ENCODE data around the gene MOB3B.
"Not testable (repeated sequence)": the region's sequence is repeated elsewhere in the genome, so short reads cannot be mapped to it uniquely, and the experiment has no call there.

The MOB3B gene

GRCh38 chr9:27514551-27514950, 15.1 kb downstream of the MOB3B start:
- no peak for DNase-seq

GRCh38 chr9:27511771-27512170, 17.8 kb downstream of the MOB3B start:
- no peak for DNase-seq

- DNase-seq, result no peak
Observed at GRCh38 chr9:27510780-27511179, 18.8 kb downstream of the MOB3B start.

- DNase-seq, result no peak
Observed at GRCh38 chr9:27506981-27507380, 22.6 kb downstream of the MOB3B start.

GRCh38 chr9:27505744-27506161, 23.9 kb downstream of the MOB3B start:
- DNase-seq, result no peak

- DNase-seq, result no peak
Observed at GRCh38 chr9:27504259-27504658, 25.4 kb downstream of the MOB3B start.

- DNase-seq, result no peak
Observed at GRCh38 chr9:27503623-27504022, 26.0 kb downstream of the MOB3B start.

GRCh38 chr9:27500902-27501301, 28.7 kb downstream of the MOB3B start:
- not testable (repeated sequence) for DNase-seq

GRCh38 chr9:27499451-27499850, 30.2 kb downstream of the MOB3B start:
- DNase-seq, result no peak

- DNase-seq, result no peak
Observed at GRCh38 chr9:27497883-27498417, 31.7 kb downstream of the MOB3B start.

- no peak for DNase-seq
Observed at GRCh38 chr9:27496135-27496504, 33.5 kb downstream of the MOB3B start.

GRCh38 chr9:27495480-27496134, 34.0 kb downstream of the MOB3B start:
- no peak for DNase-seq

GRCh38 chr9:27491154-27491553, 38.5 kb downstream of the MOB3B start:
- no peak for DNase-seq

GRCh38 chr9:27489087-27489876, 40.3 kb downstream of the MOB3B start:
- no peak for DNase-seq

- no peak for DNase-seq
Observed at GRCh38 chr9:27487927-27488326, 41.7 kb downstream of the MOB3B start.

- no peak for DNase-seq
Observed at GRCh38 chr9:27487128-27487640, 42.4 kb downstream of the MOB3B start.

- DNase-seq, result no peak
Observed at GRCh38 chr9:27485158-27485557, 44.5 kb downstream of the MOB3B start.

- no peak for DNase-seq
Observed at GRCh38 chr9:27483576-27483975, 46.0 kb downstream of the MOB3B start.

- DNase-seq, result no peak
Observed at GRCh38 chr9:27482709-27483108, 46.9 kb downstream of the MOB3B start.

- DNase-seq, result no peak
Observed at GRCh38 chr9:27478322-27478721, 51.3 kb downstream of the MOB3B start.

GRCh38 chr9:27476870-27477515, 52.6 kb downstream of the MOB3B start:
- no peak for DNase-seq

GRCh38 chr9:27475057-27475595, 54.5 kb downstream of the MOB3B start:
- DNase-seq, result no peak

- no peak for DNase-seq
Observed at GRCh38 chr9:27474305-27474704, 55.3 kb downstream of the MOB3B start.

All from NCI-H1417 treated with DMSO at 0.1 percent for 48 hours (cell line).